Measurements from ENCODE around the gene TENM3.

The TENM3 gene

GRCh38 chr4:182738283-182739047 is 495.3 kb downstream of the TENM3 start:
- no peaks in the 10 kb centered on the region for H3K9me3 Mint-ChIP-seq
- no peaks in the 10 kb centered on the region for H3K27me3 Mint-ChIP-seq
- H3K27ac Mint-ChIP-seq: no peak overlapping the region
- H3K4me3 Mint-ChIP-seq: no peak overlapping the region
- H3K36me3 Mint-ChIP-seq (ENCODE audit: low read depth): no peaks in the 10 kb centered on the region
- intact Hi-C loops (cut with micrococcal nuclease): no loop called here
- no peaks in the 10 kb centered on the region for H3K4me1 Mint-ChIP-seq (ENCODE audit: low read depth)

- no peak overlapping the region for H3K27ac Mint-ChIP-seq
- H3K27me3 Mint-ChIP-seq: no peaks in the 10 kb centered on the region
- no peaks in the 10 kb centered on the region for H3K36me3 Mint-ChIP-seq (ENCODE audit: low read depth)
- H3K4me1 Mint-ChIP-seq (ENCODE audit: low read depth): no peaks in the 10 kb centered on the region
- intact Hi-C loops (cut with micrococcal nuclease): no loop called here
- H3K9me3 Mint-ChIP-seq: no peaks in the 10 kb centered on the region
- H3K4me3 Mint-ChIP-seq: no peak overlapping the region
Observed at GRCh38 chr4:182740256-182740655, 497.1 kb downstream of the TENM3 start.

GRCh38 chr4:182741054-182741453 is 497.9 kb downstream of the TENM3 start:
- Mint-ChIP-seq H3K4me3 (no peak overlapping the region), H3K27ac (no peak overlapping the region), H3K36me3 (ENCODE audit: low read depth) (no peaks in the 10 kb centered on the region), H3K27me3 (no peaks in the 10 kb centered on the region), H3K9me3 (no peaks in the 10 kb centered on the region), H3K4me1 (ENCODE audit: low read depth) (no peaks in the 10 kb centered on the region)
- intact Hi-C loops (cut with micrococcal nuclease): no loop called here

DNA sequence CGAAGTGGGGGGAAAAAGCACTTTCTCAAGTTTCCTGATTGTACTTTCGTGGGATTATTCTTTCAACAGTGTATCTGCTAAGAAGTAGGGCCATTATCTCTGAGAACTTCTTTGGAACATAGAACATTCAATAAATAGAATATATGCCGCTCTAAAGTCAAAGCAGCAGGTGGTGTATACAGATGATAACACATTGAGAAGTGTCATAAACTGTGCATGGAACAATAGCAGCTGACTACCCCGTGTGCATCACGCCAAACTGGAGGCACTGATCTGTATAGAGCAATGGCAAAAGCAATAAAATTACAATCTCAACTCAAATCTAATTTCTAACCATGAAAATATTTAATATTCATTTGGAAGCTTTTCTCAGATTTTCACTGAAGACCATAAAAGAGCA is 498.7 kb downstream of the TENM3 start:
- H3K27me3 Mint-ChIP-seq: no peaks in the 10 kb centered on the region
- H3K36me3 Mint-ChIP-seq (ENCODE audit: low read depth): no peaks in the 10 kb centered on the region
- H3K27ac Mint-ChIP-seq: no peak overlapping the region
- intact Hi-C loops (cut with micrococcal nuclease): no loop called here
- H3K9me3 Mint-ChIP-seq: no peaks in the 10 kb centered on the region
- H3K4me1 Mint-ChIP-seq (ENCODE audit: low read depth): no peaks in the 10 kb centered on the region
- H3K4me3 Mint-ChIP-seq: no peak overlapping the region

- no peaks in the 10 kb centered on the region for H3K27me3 Mint-ChIP-seq
- no peaks in the 10 kb centered on the region for H3K9me3 Mint-ChIP-seq
- no peak overlapping the region for H3K27ac Mint-ChIP-seq
- no peaks in the 10 kb centered on the region for H3K36me3 Mint-ChIP-seq (ENCODE audit: low read depth)
- intact Hi-C loops (cut with micrococcal nuclease): no loop called here
- H3K4me1 Mint-ChIP-seq (ENCODE audit: low read depth): no peaks in the 10 kb centered on the region
- no peak overlapping the region for H3K4me3 Mint-ChIP-seq
Observed at GRCh38 chr4:182743815-182744214, 500.6 kb downstream of the TENM3 start.

DNA sequence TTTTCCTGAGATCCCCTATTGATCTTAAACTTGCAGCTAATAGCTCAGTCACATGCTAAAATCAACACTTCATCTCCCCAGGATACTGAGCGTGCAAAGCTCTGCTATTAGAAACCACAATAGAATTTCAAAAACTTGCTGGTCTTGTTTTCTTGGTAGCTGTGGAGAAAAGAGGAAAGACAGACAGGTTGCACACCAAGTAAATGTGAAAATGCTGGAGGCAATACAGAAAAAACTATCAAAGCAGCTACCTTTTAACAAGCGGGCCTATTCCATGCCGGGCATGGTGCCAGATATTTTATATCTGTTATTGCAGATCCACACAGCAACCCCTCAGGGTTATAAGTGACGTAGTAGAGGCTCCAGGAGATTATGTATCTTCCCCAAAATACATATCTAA is 502.0 kb downstream of the TENM3 start:
- Mint-ChIP-seq H3K9me3 (no peaks in the 10 kb centered on the region), H3K27ac (no peak overlapping the region), H3K27me3 (no peaks in the 10 kb centered on the region), H3K4me1 (ENCODE audit: low read depth) (no peaks in the 10 kb centered on the region), H3K4me3 (no peak overlapping the region), H3K36me3 (ENCODE audit: low read depth) (no peaks in the 10 kb centered on the region)
- intact Hi-C loops (cut with micrococcal nuclease): no loop called here

DNA sequence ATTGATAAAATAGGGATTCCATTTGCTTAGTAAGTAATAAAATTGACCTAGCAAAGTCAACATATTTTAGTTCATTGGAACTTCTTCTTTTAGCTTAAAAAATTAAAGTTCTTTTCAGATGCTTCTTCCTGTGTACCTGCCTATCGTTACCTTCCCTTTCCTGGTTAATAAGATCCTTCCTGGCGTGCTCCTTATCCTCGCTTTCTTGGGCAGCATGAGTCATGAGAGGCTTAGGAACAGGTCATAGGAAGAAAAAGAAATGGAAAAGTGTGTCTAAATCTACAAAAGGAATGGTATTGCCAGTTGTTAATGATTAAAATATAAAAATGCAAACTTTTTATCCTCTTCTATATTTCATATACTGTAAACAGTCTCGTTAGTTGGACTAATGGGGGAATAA is 503.7 kb downstream of the TENM3 start:
- no peaks in the 10 kb centered on the region for H3K36me3 Mint-ChIP-seq (ENCODE audit: low read depth)
- no peak overlapping the region for H3K27ac Mint-ChIP-seq
- no peaks in the 10 kb centered on the region for H3K9me3 Mint-ChIP-seq
- no peaks in the 10 kb centered on the region for H3K27me3 Mint-ChIP-seq
- intact Hi-C loops (cut with micrococcal nuclease): no loop called here
- no peak overlapping the region for H3K4me3 Mint-ChIP-seq
- H3K4me1 Mint-ChIP-seq (ENCODE audit: low read depth): no peaks in the 10 kb centered on the region

DNA sequence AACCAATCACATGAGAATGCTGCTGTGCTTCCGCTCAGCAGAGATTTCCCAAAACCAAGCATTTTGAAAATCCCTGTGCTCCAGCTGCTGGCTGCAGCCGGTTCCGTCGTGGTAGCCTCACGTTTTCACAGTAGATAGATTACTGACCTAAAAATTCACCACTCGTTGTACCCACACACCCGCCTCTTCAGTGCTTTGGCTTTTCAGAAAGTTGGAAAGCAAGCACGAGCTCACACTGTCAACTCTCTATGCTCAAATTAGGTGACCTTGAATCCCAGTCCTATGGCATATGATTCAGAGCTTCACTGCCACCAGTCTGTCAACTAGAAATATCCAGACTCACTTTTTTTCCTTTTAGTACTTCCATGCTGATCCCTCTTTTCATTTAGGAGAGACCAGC is 505.1 kb downstream of the TENM3 start:
- Mint-ChIP-seq H3K9me3 (no peaks in the 10 kb centered on the region), H3K4me3 (no peak overlapping the region), H3K36me3 (ENCODE audit: low read depth) (no peaks in the 10 kb centered on the region), H3K4me1 (ENCODE audit: low read depth) (no peaks in the 10 kb centered on the region), H3K27ac (no peak overlapping the region), H3K27me3 (no peaks in the 10 kb centered on the region)
- intact Hi-C loops (cut with micrococcal nuclease): no loop called here

DNA sequence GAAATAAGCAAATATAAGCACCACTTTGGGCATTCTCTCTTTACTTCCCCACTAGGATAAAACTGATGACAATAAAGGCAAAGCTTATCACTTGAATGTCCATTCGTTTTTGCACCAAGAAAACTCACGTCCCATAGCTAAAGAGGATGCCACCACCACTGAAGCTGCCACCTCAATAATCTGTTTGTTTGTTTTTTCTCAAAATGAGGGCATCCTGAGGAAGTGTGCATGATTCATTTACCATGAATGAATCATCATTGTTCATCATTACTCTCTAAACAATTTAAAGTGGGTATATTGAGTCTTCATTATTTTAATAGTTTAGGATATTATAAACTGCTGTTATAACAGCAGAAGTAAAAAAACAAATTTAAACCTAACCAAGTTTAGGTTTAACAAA is 505.7 kb downstream of the TENM3 start:
- H3K4me1 Mint-ChIP-seq (ENCODE audit: low read depth): no peaks in the 10 kb centered on the region
- intact Hi-C loops (cut with micrococcal nuclease): no loop called here
- no peaks in the 10 kb centered on the region for H3K36me3 Mint-ChIP-seq (ENCODE audit: low read depth)
- H3K9me3 Mint-ChIP-seq: no peaks in the 10 kb centered on the region
- no peak overlapping the region for H3K4me3 Mint-ChIP-seq
- no peaks in the 10 kb centered on the region for H3K27me3 Mint-ChIP-seq
- H3K27ac Mint-ChIP-seq: no peak overlapping the region

GRCh38 chr4:182749667-182750167 is 506.5 kb downstream of the TENM3 start:
- intact Hi-C loops (cut with micrococcal nuclease): no loop called here
- Mint-ChIP-seq H3K27me3 (no peaks in the 10 kb centered on the region), H3K4me3 (no peak overlapping the region), H3K36me3 (ENCODE audit: low read depth) (no peaks in the 10 kb centered on the region), H3K27ac (no peak overlapping the region), H3K9me3 (no peaks in the 10 kb centered on the region), H3K4me1 (ENCODE audit: low read depth) (no peaks in the 10 kb centered on the region)

GRCh38 chr4:182752158-182752910 is 509.1 kb downstream of the TENM3 start:
- Mint-ChIP-seq H3K4me3 (no peak overlapping the region), H3K4me1 (ENCODE audit: low read depth) (no peaks in the 10 kb centered on the region), H3K36me3 (ENCODE audit: low read depth) (no peaks in the 10 kb centered on the region), H3K9me3 (no peaks in the 10 kb centered on the region), H3K27ac (no peak overlapping the region), H3K27me3 (no peaks in the 10 kb centered on the region)
- intact Hi-C loops (cut with micrococcal nuclease): no loop called here

DNA sequence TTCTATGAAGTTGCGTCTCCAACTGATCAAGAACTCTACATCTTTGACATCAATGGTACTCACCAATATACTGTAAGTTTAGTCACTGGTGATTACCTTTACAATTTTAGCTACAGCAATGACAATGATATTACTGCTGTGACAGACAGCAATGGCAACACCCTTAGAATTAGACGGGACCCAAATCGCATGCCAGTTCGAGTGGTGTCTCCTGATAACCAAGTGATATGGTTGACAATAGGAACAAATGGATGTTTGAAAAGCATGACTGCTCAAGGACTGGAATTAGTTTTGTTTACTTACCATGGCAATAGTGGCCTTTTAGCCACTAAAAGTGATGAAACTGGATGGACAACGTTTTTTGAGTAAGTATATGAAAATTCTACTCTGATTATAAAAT is 511.7 kb downstream of the TENM3 start:
- Mint-ChIP-seq H3K36me3 (ENCODE audit: low read depth) (no peaks in the 10 kb centered on the region), H3K27me3 (no peaks in the 10 kb centered on the region), H3K4me3 (no peak overlapping the region), H3K27ac (no peak overlapping the region), H3K9me3 (no peaks in the 10 kb centered on the region), H3K4me1 (ENCODE audit: low read depth) (no peaks in the 10 kb centered on the region)
- intact Hi-C loops (cut with micrococcal nuclease): no loop called here

DNA sequence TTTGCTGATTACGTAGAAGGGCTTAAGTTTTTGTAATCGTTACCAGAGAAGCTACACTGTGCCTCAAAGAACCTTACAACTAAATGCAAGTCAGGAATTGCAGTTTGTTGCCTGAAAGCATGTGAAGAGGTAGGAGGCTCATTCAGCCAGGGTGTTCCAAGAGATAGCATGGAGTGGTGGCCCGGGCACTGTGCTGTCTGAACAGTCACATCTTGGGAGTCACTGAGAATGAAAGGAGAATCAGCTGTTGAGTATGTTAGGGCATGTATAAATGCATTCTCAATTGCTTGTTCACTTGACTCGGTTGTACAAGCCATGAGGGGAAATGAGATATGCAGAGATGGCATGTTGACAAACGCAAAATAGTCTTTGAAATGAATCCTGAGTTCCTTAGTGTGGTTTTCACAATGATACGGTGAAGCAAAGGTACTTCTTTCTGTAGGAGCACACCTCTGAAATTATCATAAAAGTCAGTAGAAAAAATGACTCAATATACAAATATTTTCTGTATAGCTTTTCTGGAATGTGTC is 513.0 kb downstream of the TENM3 start:
- intact Hi-C loops (cut with micrococcal nuclease): no loop called here
- Mint-ChIP-seq H3K9me3 (no peaks in the 10 kb centered on the region), H3K27ac (no peak overlapping the region), H3K27me3 (no peaks in the 10 kb centered on the region), H3K4me3 (no peak overlapping the region), H3K36me3 (ENCODE audit: low read depth) (no peaks in the 10 kb centered on the region), H3K4me1 (ENCODE audit: low read depth) (no peaks in the 10 kb centered on the region)

DNA sequence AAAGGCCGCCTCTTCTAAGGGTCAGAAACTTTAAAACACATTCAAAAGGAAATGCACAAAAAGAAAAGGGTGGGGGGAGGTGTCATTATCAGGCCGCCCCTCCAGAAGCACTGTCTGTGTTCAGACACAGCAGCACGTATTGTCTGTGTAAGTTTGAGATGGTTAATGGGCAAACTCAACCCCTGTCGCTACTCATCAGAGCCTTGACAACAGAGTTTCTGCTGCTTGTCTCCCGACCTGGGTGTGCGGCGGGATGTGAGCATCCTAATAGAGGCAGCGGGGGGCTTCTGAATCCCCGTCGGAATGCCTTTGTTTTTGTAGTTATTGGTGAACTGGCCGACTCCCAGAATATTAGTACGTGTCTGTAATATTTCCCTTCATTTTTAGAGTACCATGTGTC is 515.1 kb downstream of the TENM3 start:
- Mint-ChIP-seq H3K36me3 (ENCODE audit: low read depth) (no peaks in the 10 kb centered on the region), H3K4me3 (no peak overlapping the region), H3K27ac (no peak overlapping the region)

More for the DNA sequence above, 515.1 kb downstream of the TENM3 start:
- H3K27me3 Mint-ChIP-seq: no peaks in the 10 kb centered on the region
- no peaks in the 10 kb centered on the region for H3K9me3 Mint-ChIP-seq
- intact Hi-C loops (cut with micrococcal nuclease): no loop called here
- no peaks in the 10 kb centered on the region for H3K4me1 Mint-ChIP-seq (ENCODE audit: low read depth)
